ENCODE results near the gene MTPN.

DNA sequence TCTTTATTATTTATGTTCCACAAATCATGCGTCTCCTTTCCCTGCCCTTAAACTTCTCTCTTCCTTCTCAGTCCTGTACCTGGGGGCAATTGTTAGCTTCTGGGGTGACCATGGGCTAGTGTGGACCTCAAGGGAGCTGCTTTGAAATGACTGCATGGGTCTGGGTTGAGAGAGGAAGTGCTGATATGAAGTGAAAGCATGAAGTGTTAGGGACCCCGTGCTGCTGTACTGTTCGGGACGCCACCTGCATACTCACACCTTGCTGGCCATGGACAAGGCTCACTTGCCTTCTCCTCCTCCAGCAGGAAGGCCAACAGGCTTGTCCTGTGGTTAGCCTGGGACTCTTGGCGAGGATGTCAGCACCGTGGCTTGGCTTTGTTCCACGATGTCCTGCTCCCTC, 56.7 kb downstream of the MTPN start:
- TF ChIP-seq, protein P1, sequence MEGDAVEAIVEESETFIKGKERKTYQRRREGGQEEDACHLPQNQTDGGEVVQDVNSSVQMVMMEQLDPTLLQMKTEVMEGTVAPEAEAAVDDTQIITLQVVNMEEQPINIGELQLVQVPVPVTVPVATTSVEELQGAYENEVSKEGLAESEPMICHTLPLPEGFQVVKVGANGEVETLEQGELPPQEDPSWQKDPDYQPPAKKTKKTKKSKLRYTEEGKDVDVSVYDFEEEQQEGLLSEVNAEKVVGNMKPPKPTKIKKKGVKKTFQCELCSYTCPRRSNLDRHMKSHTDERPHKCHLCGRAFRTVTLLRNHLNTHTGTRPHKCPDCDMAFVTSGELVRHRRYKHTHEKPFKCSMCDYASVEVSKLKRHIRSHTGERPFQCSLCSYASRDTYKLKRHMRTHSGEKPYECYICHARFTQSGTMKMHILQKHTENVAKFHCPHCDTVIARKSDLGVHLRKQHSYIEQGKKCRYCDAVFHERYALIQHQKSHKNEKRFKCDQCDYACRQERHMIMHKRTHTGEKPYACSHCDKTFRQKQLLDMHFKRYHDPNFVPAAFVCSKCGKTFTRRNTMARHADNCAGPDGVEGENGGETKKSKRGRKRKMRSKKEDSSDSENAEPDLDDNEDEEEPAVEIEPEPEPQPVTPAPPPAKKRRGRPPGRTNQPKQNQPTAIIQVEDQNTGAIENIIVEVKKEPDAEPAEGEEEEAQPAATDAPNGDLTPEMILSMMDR (IDR thresholded peaks at IDR 0.05): no peak
- TF ChIP-seq POLR2A (IDR thresholded peaks at IDR 0.05): no peak

All from lower leg skin (tissue), 3 donors.